ENCODE data around the gene FREY1.

DNA sequence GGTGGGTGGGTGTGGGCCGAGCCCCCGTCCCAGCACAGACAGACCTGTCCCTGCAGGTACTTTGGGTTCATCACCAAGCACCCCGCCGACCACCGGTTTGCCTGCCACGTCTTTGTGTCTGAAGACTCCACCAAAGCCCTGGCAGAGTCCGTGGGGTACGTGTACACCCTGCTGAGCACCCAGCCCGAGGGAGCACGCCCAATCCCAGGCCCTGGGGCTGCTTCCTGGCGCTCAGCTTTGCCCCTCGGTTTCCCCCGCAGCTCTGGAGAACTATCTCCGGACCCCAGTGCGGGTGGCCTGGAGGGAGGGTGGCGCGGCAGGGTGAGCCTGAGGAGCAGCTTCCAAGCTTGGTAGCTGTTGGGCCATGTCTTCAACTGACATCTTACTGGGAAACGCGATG lies 2.0 kb downstream of the FREY1 start:
- TF ChIP-seq, protein P1, sequence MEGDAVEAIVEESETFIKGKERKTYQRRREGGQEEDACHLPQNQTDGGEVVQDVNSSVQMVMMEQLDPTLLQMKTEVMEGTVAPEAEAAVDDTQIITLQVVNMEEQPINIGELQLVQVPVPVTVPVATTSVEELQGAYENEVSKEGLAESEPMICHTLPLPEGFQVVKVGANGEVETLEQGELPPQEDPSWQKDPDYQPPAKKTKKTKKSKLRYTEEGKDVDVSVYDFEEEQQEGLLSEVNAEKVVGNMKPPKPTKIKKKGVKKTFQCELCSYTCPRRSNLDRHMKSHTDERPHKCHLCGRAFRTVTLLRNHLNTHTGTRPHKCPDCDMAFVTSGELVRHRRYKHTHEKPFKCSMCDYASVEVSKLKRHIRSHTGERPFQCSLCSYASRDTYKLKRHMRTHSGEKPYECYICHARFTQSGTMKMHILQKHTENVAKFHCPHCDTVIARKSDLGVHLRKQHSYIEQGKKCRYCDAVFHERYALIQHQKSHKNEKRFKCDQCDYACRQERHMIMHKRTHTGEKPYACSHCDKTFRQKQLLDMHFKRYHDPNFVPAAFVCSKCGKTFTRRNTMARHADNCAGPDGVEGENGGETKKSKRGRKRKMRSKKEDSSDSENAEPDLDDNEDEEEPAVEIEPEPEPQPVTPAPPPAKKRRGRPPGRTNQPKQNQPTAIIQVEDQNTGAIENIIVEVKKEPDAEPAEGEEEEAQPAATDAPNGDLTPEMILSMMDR (IDR thresholded peaks at IDR 0.05) = no peak
- TF ChIP-seq POLR2A (IDR thresholded peaks at IDR 0.05; ENCODE audit: low read depth) = no peak
- TF ChIP-seq POLR2AphosphoS5 (IDR thresholded peaks at IDR 0.05) = no peak
- no peak for TF ChIP-seq EP300 (IDR thresholded peaks at IDR 0.05)

Data from esophagus muscularis mucosa (tissue), 4 donors.